ENCODE data around the gene CCR7.

CCR7 gene

DNA sequence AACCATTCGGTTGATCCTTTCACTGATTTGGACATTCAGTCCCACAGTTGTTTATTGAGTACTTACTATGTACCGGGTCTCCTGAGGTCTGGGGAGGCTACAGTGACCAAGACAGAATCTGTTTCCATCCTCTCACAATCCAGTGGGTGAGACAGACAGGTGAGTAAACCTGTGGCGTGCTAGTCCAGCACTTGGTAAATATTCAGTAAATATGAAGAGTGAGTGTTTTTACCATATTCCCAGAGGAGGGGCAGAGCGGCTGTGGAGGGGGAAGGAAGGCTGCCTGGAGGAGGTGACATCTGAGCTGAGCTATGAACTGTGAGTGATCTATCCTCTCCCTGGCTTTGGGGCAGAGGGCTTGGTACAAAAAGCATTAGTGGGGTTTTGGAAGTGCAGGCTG, 31.4 kb downstream of the CCR7 start:
- H3K9me3 ChIP-seq (replicated peaks; ENCODE audit: insufficient read depth, low read length): no peaks in the 10 kb centered on the region
- H3K36me3 ChIP-seq (replicated peaks; ENCODE audit: insufficient read depth, low read length): no peaks in the 10 kb centered on the region
- no peak overlapping the region for H3K4me2 ChIP-seq (ENCODE audit: low read depth, low read length)
- no peaks in the 10 kb centered on the region for H4K20me1 ChIP-seq (ENCODE audit: insufficient read depth, low read length)
- no peak overlapping the region for H3K9ac ChIP-seq (ENCODE audit: low read length)
- H3K4me3 ChIP-seq (ENCODE audit: low read length): no peak overlapping the region
- no peaks in the 10 kb centered on the region; the same call in none of the 2 replicates for H3K4me1 ChIP-seq (ENCODE audit: low read length)
- no peaks in the 10 kb centered on the region for H3F3A ChIP-seq (ENCODE audit: insufficient read depth, low read length)
- H3K27me3 ChIP-seq (replicated peaks; ENCODE audit: insufficient read depth, low read length): peaks cover 21% of the 10 kb centered on the region
- H3K27ac ChIP-seq (ENCODE audit: low read length): no peak overlapping the region
- no peak for DNase-seq
- H3K9me2 ChIP-seq (replicated peaks; ENCODE audit: insufficient read depth, low read length): no peaks in the 10 kb centered on the region
- no peaks in the 10 kb centered on the region for H3K79me2 ChIP-seq (ENCODE audit: low read length)
- no peak for TF ChIP-seq EZH2phosphoT487 (IDR thresholded peaks at IDR 0.05; ENCODE audit: low read length)
- no peak for TF ChIP-seq CTCF (IDR thresholded peaks at IDR 0.05; ENCODE audit: low read length)
- no peak for TF ChIP-seq EZH2 (optimal IDR thresholded peaks at IDR 0.05; ENCODE audit: low read depth, low read length)
- H2AFZ ChIP-seq (ENCODE audit: low read length): no peak overlapping the region

DNA sequence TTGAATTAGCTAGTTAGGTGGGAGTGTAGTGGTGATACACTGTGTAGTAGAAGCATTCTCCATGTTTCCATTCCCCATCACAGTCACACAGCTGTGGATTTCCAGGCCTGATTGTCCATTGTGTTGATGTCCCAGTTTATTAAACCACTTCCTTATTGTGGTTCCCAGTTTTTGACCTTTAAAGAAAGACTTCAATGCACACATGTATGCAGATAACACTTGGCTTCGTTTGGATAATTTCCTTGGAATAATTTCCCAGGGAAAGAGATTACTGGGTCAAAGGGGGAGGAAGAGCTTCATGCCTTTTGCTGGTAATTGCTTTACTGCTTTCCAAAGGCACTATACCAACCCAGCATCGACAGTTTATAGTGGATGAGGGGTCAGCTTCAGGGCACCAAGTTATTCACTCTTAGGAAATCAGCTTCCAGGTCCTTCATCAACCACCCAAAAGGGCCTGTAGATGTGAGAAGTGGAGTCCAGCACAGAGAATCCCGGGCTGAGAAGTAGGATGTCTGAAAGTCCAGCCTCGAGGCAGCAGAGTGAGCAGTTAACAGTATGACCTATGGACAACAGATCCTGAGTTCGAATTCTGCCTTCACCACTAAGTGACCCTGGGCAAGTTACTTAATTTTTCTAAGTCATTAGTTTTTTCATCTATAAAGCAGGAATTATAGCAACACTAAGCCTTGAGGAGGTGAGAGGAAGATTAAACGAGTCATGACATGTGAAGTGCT, 32.6 kb downstream of the CCR7 start:
- no peaks in the 10 kb centered on the region; the same call in none of the 2 replicates for H3K4me1 ChIP-seq (ENCODE audit: low read length)
- H3K36me3 ChIP-seq (replicated peaks; ENCODE audit: insufficient read depth, low read length): no peaks in the 10 kb centered on the region

GRCh38 chr17:40531051-40531991, 34.0 kb downstream of the CCR7 start:
- no peak overlapping the region for H2AFZ ChIP-seq (ENCODE audit: low read length)
- H3K79me2 ChIP-seq (ENCODE audit: low read length): no peaks in the 10 kb centered on the region
- H3K27ac ChIP-seq (ENCODE audit: low read length): no peak overlapping the region
- H3K9me2 ChIP-seq (replicated peaks; ENCODE audit: insufficient read depth, low read length): no peaks in the 10 kb centered on the region
- H3K4me2 ChIP-seq (ENCODE audit: low read depth, low read length): no peak overlapping the region
- TF ChIP-seq EZH2 (optimal IDR thresholded peaks at IDR 0.05; ENCODE audit: low read depth, low read length): no peak
- TF ChIP-seq CTCF (IDR thresholded peaks at IDR 0.05; ENCODE audit: low read length): no peak
- TF ChIP-seq EZH2phosphoT487 (IDR thresholded peaks at IDR 0.05; ENCODE audit: low read length): no peak
- H3K27me3 ChIP-seq (replicated peaks; ENCODE audit: insufficient read depth, low read length): peaks cover 17% of the 10 kb centered on the region
- no peaks in the 10 kb centered on the region for H3K9me3 ChIP-seq (replicated peaks; ENCODE audit: insufficient read depth, low read length)
- H3F3A ChIP-seq (ENCODE audit: insufficient read depth, low read length): no peaks in the 10 kb centered on the region
- H3K4me3 ChIP-seq (ENCODE audit: low read length): no peak overlapping the region
- DNase-seq: peak; percentile 34
- H3K9ac ChIP-seq (ENCODE audit: low read length): no peak overlapping the region
- no peaks in the 10 kb centered on the region for H3K36me3 ChIP-seq (replicated peaks; ENCODE audit: insufficient read depth, low read length)
- H4K20me1 ChIP-seq (ENCODE audit: insufficient read depth, low read length): no peaks in the 10 kb centered on the region
- no peaks in the 10 kb centered on the region; the same call in none of the 2 replicates for H3K4me1 ChIP-seq (ENCODE audit: low read length)

More for the DNA sequence above, 32.6 kb downstream of the CCR7 start:
- Histone ChIP-seq H3K79me2 (ENCODE audit: low read length) (no peaks in the 10 kb centered on the region), H3K4me2 (ENCODE audit: low read depth, low read length) (peak overlapping the region; percentile 11; the same call in 1 of the 2 replicates), H3K27me3 (replicated peaks; ENCODE audit: insufficient read depth, low read length) (peaks cover 21% of the 10 kb centered on the region), H4K20me1 (ENCODE audit: insufficient read depth, low read length) (no peaks in the 10 kb centered on the region), H2AFZ (ENCODE audit: low read length) (no peak overlapping the region), H3K9ac (ENCODE audit: low read length) (no peak overlapping the region), H3F3A (ENCODE audit: insufficient read depth, low read length) (no peaks in the 10 kb centered on the region), H3K4me3 (ENCODE audit: low read length) (no peak overlapping the region), H3K27ac (ENCODE audit: low read length) (no peak overlapping the region), H3K9me3 (replicated peaks; ENCODE audit: insufficient read depth, low read length) (no peaks in the 10 kb centered on the region), H3K9me2 (replicated peaks; ENCODE audit: insufficient read depth, low read length) (no peaks in the 10 kb centered on the region)
- DNase-seq: no peak
- TF ChIP-seq EZH2 (optimal IDR thresholded peaks at IDR 0.05; ENCODE audit: low read depth, low read length) (no peak), EZH2phosphoT487 (IDR thresholded peaks at IDR 0.05; ENCODE audit: low read length) (no peak), CTCF (IDR thresholded peaks at IDR 0.05; ENCODE audit: low read length) (no peak)
